NCI-H2196 (cell line): Measurements from ENCODE around the gene VGLL4.
"Not testable (repeated sequence)": the region's sequence is repeated elsewhere in the genome, so short reads cannot be mapped to it uniquely, and the experiment has no call there.

Experiments used
- DNase-seq: peaks from one replicate; lab custom pipeline; 2025; ENCODE audit not compliant: unreplicated experiment; lab: John Stamatoyannopoulos, UW

The VGLL4 gene

GRCh38 chr3:11588338-11588737, 55.4 kb downstream of the VGLL4 start:
- DNase-seq: no peak

- no peak for DNase-seq
These were observed 55.9 kb downstream of the VGLL4 start for GRCh38 chr3:11587766-11588165.

GRCh38 chr3:11584570-11584969, 59.1 kb downstream of the VGLL4 start:
- no peak for DNase-seq

DNA sequence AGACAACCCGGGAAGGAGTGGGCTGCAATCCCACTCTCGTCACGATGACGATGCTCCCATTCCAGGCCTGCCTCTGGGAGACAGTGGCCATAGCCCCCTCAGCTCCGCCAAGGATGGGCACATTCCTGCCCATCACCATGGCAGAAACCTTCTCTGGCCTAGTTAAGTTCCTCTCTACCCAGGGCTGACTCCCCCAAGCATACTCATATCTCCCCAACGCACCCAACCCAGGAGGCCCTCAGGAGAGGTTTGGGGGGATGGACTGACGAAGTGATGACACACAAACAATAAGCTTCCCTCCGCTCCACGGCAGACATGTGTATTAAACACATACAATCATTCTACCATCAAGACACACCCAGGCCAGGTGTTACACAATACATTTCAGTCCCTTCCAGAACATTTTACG, 60.1 kb downstream of the VGLL4 start:
- DNase-seq: no peak

DNA sequence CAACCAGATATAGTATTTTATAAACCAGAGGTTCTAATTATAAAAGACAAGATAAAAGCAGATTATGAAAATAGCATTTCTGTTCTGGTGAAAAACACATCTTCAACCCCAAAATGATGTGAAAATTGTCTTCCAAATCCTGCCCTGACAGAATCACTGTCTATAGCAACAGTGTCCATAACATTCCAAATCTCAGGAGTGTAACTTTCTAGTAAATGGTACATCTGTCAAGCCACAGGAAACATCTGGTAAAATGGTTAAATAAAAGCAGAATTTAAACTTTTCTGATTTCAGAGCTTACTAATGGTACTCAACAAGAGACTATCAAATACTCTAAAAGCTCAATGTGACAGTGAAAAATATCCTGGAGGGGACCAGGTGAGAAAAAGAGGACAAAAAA, 60.5 kb downstream of the VGLL4 start:
- no peak for DNase-seq

DNA sequence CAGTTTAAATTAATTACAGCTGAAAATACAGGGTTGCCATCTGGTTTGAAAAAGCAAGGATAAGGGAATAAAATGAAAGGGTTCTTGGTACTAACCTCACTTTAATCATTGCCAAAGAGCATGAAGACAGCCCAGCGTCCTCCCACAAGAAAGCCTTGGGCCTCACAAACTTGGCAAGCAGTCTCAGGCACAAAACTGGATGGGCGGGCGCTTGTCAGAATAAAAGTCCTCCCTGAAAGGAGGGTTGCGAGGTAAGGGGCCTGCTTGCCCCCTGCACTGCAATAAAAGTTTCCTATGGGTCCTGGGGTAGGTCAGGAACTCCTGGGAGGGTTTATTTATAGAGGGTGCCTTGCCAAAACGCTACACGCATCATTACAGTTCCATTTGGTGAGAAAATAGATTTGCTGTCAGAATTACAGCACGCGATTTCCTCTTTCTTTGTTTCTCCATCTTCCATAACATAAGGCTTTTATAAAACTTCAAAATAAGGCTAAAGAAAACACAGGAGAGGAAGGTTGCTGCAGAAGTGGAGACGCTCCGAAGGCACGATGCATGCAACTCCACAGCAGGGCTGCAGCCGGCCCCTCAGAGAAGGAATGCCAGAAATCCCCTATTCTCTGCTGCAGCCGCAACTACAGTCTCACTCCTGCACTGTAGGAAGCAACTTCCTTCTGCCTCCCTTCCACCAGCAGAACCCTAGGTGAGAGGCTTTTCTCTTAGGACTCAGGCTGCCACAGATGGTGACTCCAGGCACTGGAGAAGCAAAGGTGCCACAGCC, 61.3 kb downstream of the VGLL4 start:
- DNase-seq: no peak

GRCh38 chr3:11581237-11582190, 62.2 kb downstream of the VGLL4 start:
- DNase-seq: no peak

GRCh38 chr3:11580645-11581044, 63.1 kb downstream of the VGLL4 start:
- no peak for DNase-seq

GRCh38 chr3:11578169-11578568, 65.5 kb downstream of the VGLL4 start:
- no peak for DNase-seq

- DNase-seq: no peak
These were observed 67.3 kb downstream of the VGLL4 start for GRCh38 chr3:11576453-11576852.

DNA sequence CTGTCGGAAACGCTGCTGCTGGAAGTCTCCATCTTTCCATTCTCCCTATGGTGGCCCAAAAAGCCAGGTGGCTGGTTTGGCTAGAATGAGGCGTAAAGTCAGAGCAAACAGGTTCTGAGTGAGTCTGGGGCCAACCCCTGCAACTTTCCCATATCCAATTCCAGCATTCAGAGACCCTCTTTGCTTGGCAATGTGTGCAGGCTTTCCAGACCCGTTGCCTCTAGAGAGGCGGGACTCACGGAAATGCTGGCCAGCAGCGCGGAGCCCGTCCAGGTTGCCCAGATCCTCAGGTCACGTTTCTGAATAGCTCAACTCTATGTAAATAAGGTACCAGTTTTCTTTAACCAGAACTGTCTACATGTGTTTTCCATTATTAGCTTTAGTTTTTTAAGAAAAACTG, 68.0 kb downstream of the VGLL4 start:
- DNase-seq: no peak

DNA sequence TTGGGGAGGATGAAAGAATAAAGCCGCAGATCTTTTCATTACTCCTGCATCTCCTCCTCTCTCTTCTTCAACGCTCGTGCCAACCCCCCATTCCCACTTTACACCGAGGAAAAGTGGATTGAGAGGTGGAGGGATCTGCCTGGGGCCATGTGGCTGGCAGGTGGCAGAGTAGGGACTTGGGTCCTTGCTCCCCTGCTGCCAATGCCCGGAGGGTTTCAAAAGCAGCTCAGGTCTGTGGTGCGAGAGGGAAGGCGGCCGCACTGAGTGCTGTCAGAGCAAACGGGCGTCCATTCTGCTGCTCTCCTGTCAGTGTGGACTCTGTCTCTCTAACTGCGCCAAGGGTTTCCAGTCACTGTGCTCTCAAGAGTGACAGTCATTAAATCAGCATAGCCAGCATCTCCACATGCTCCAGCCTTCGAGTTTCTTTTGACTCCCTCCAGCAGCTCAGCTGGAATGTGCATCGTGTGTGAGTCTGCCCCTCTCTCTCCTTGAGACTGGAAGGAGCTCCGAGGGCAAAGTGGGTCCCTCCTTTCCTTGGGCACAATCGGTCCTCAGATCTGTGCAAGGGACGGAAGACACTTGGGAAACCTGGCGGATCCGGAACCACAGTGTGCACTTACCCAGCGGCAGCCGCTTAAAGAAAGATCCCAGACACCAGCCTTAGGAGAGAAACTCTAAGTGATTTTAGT, 68.6 kb downstream of the VGLL4 start:
- no peak for DNase-seq

GRCh38 chr3:11572660-11573059, 71.1 kb downstream of the VGLL4 start:
- DNase-seq: not testable (repeated sequence)

DNA sequence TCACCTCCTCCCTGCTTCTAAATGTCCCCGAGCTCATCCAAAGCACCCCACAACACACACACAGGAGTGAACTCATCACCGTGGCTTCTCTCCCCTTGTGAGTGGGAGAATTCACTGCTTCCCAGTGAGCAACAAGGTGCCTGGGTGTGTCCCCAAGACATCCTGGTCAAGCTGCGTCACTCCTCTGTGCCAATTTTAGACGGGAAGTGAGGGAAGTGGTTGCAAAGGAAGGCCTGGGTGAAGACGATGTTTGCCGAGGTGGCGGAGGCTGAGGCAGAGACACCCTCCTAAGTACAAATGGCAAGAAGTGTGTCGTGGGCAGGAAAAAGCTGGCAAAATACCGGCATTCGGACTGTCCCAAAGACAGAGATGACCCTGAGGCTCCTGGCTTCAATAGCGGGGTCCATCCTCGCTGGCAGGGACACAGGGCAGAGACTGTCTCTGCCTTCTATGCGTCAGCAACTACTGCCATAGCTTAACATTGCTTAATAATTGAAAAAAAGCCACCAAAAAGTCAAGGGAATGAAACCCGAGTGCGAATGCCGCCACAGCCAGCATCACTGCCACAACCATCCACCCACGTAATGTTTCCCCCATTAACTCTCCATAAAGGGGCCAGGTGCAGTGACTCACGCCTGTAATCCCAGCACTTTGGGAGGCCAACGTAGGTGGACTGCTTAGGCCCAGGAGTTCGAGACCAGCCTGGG, 72.8 kb downstream of the VGLL4 start:
- no peak for DNase-seq

GRCh38 chr3:11570251-11570650, 73.5 kb downstream of the VGLL4 start:
- DNase-seq: no peak

DNA sequence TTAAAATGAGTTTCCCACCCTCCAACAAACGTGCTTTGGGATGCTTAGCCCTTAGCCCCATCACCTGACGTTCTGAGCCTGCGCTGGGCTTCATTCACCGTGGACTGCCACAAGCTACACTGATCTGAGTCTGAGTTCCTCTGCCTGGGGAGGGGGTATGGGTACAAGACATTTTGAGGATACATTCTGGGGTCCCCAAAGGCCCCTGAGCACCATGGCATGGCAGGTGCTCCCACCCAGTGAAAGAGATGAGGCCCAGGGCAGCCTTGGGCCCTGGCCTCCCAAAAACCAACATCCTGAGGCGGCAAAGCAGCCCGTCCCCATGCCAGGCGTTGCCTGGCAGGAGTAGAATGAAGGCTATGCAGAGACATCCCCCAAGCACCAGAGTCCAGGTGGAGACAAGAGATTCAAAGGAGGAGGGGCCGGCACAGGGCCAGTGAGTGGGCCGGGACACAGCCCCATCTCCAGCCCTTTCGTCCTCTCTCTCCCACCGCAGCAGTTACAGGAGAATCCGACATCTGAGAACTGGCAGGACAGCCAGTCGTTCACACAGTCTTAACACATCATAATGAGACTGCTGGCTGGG, 74.5 kb downstream of the VGLL4 start:
- no peak for DNase-seq

DNA sequence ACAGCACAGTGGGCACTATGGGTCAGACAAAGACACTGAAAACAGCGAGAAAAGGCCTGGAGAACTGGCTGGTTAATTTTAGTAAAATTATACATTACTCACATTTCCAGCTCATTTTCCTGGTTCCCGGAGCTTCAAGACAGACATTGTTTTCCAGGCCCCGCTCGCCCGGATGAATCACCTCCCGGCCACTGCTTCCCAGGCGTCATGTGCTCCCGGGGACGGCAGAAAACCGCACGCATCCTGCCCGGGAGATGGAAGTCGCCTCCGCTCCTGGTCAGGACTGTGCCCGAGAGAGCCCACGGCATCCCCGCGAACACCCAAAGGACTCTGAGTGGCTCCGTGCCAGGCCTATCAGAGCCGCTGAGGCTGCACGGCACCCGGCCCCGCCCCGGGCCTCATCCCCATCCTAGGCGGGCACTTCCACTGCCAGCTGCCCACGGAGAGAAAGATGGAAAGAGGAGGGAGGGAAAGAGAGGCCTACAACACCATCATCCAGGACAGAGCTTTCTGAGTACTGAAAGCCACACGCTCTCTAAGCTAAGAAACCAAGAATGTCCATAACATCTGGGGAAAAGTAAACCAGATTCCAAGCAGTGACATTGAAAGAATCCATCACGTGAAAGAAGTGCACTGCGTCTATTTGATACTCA, 75.1 kb downstream of the VGLL4 start:
- no peak for DNase-seq

DNA sequence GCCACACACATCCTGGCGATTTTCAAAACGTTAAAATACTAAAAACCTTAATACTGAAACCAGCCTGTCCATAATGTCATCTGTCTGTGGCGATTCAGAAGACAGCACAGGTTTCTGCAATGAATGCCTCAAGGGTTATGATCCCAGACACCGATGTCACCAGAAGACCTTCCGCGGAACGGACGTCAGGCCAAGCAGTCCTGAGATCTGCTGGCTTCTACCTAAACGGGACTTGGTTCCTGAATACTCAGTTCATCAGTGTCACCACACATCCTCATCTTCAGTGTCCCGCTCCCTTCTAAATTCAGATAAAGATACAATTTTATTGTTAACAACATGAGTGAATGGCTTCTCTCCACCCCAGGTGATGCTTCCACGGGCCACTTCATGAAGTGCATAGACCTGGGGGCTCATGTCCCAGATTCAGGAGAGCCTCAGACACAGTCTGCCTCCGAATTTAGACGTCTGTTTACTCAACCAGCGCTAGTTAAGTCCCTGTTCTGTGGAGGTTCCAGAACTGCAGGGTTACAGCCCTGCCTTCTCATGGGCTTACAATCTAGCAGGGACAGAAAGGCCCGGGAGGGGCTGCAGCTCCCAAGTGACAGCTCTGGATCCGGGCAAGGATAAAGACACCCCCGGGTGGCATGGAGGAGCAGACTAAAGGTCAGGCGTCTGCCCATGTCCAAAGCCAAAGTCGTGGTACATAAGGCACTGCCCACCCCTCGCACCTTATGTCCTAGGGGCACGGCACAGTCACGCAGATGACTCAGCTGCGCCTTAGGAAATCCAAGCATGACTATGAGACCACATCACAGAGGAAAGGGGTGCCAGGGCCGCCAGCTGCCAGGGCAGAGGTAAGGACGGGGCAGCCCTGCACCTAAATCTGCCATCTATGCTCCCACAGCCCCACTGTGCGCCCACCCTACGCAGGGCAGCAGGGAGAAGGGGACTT, 75.9 kb downstream of the VGLL4 start:
- no peak for DNase-seq

DNA sequence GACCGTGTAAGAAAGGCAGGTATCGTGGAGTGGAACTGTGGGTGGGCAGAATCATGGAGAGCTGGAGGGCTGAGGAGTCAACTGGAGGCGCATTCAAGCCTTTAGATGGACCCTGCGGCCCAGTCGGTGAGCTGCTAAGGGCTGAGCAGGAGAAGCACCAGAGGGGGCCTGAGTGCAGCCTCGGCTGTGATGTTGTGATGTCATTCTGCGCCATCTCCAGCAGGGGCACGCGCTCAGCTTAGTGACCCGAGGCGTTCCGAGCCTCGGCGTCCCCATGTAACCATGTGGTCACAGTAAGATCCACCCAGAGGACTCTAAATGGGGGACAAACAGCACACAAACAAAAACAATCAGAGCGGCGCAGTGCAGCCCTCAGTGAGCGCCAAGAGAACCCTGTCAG, 76.8 kb downstream of the VGLL4 start:
- no peak for DNase-seq
